Spleen (tissue), 7 donors: ENCODE measurements around the gene NME4.

Experiments
- POLR2A ChIP-seq, 3 donors: fragments of 450-650 bp; IDR thresholded peaks; one replicate each; pipeline ENCODE4 v1.5.1; 2017; ENCODE audit warnings: antibody characterized with exemption in 3 of 3, mild to moderate bottlenecking in 1 of 3
- TF ChIP-seq, protein P1 (sequence below), 11 experiments: fragments of 200-600 bp in 7 of 11; fragments of 450-650 bp in 4 of 11; sonication (generic) in 4 of 11; IDR thresholded peaks in 8 of 11; conservative IDR thresholded peaks in 3 of 11; 1 replicate in 7 of 11; 2 replicates in 4 of 11; pipeline versions ENCODE4 v1.4.0 to v1.8.0; 2016 to 2021; ENCODE audit warnings: antibody characterized with exemption in 11 of 11, inconsistent platforms in 4 of 11, mild to moderate bottlenecking in 1 of 11
- donor health status: DM: no; HTN: no; CAD: no; lungs with moderate emphysema.
- donor health status: DM: no; HTN: no; CAD: no.
- donor health status: DM: no; HTN: no; CAD: no.

DNA sequence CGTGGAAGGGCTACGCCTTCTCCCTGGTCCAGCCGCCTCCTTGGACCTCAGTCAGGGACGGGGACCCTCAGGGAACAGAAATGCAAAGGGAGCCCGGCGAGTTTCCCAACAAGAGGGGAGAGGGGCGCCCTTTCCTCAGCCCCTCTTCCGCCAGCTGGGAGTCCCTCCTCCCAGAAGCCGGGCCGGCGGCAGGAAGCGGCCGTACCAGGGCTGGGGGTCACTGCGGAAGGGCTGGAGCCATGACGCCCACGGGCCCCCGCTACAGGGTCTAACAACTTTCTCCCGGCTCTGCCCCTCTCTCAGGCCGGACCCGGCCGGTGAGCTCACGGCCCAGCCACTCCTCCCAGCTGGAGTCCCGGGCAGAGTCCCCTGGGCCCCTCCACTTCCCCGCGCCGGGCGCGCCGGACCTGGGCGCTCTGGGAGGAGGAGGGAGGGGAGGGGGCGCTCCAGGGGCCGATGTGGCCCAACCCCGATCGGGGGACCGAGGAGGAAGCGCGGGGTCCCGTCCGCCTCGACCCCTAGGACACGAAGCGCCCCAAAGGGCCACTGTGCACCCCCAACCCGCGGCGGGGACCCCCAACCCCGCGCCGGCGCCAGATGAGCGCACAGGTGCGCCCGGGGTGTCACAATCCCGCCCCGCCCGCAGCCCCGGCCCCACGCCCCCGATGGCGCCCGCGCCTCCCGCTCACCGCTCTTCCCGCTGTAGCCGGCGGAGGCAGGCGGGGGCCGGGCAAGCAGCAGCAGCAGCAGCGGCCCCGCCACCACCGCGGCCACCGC is 15.8 kb upstream of the NME4 start:
- TF ChIP-seq POLR2A (IDR thresholded peaks at IDR 0.05), result no peak
- TF ChIP-seq, protein P1, sequence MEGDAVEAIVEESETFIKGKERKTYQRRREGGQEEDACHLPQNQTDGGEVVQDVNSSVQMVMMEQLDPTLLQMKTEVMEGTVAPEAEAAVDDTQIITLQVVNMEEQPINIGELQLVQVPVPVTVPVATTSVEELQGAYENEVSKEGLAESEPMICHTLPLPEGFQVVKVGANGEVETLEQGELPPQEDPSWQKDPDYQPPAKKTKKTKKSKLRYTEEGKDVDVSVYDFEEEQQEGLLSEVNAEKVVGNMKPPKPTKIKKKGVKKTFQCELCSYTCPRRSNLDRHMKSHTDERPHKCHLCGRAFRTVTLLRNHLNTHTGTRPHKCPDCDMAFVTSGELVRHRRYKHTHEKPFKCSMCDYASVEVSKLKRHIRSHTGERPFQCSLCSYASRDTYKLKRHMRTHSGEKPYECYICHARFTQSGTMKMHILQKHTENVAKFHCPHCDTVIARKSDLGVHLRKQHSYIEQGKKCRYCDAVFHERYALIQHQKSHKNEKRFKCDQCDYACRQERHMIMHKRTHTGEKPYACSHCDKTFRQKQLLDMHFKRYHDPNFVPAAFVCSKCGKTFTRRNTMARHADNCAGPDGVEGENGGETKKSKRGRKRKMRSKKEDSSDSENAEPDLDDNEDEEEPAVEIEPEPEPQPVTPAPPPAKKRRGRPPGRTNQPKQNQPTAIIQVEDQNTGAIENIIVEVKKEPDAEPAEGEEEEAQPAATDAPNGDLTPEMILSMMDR (IDR thresholded peaks at IDR 0.05 in 8 of 11, conservative IDR thresholded peaks at IDR 0.05 in 3 of 11), result no peak
